T-helper 9 cell (primary cell): ENCODE results near the gene KCNC1.

Source experiments
- DNase-seq: peaks from one replicate; pipeline ENCODE4 v3.0.0-alpha.2; 2020
- total RNA-seq, 2 donors: gene quantifications; one replicate each; lab custom pipeline; 2026; lab: John Stamatoyannopoulos, UW

Gene KCNC1
- 0 to 0.14 reads per million in 2 donors for total RNA-seq

DNA sequence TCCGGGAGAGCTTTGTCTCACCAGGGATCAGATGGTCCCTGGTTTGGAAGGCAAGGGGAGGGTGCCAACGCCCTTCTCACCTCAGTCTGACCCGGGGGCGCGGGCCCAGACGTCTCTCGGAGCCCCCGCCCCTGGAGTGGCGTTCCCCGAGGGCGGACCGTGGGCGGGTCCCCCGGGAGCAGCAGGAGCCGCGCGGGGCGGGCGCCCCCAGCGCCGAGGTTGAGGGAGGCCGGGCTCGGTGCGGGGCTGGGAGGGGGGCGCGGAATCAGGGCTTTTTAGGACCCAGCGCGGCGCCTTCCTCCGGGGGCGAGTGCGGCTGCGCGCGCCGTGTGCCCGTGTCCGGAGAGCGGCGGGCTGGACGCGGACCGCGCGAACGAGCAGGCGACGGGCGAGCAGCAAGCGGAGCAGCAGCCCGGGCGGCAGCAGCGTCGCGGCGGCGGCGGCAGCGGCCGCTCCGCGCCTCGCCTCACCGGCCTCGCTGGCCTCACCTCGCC lies at the start of gene KCNC1:
Gene KCNC1 (plus strand): TSS at position 364 of the 494 bp plus-strand sequence. CDS start 1,222 bp downstream, outside the sequence.
- DNase-seq = no peak

DNA sequence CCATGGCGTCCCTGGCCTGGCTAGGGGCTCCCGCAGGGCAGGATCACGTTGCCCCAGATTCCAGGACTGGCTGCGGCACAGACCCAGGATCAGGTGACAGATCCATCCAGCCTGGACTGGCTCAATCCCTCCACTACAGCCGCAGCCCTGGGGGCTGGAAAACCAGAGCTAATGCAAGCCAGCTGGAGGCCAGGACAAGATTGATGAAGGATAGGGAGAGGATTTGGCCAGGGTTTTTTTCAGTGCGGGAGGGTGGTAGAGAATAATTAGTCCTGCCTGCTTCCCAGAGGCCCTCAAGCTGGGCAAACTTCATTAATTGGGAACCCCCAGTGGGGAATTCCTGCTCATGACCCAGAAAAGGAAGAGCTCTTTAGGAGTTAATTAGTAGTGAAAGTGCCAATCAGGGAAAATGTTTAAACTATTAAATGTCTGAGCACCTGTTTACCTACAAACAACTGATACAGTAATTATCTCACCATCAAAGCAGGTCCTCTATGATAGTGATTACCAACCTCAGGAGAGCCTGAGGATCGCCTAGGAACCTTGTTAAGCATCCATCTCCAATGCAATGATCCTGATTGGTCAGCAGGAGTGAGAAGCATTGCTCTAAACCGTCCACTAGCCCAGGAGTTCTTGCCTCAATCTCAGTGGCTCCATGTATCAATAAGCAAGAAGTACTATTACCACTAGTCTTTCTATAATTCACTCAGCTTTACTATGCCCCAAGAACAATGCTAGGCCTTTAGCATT lies 48.2 kb upstream of the KCNC1 start:
- DNase-seq = no peak

DNA sequence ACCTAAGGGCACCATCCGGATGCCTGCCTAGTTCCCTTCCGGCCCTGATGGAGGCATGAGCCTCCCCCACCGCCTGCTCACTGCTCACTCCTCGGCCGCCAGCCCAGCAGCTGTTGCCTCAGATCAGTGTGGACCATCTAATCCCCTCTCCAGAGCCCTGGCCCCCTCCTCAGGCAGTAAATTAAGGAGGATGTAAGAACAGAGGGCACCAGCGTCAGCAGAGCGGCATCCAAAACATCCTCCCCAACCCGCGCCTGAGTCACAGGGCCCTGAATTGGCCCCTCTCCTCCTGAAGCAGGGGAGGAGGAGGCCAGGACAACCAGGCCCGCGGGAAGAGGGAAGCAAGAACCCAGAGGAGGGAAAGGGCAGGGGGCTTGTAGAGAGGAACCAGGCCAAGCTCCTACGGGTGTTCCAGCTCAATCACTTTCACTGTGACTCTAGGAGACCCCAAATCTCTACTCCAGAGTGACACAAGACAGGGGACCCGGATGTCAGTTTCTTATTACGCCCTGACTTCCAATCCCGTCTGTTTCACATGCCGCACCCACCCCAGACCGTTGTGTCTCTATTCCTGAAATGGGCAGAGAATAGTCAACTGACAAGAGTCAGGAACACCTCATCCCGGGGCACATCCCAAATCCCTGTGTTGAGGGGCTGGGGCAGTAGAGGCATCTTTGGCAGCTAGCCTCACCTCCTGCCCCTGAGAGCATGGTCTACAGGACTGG lies 46.5 kb upstream of the KCNC1 start:
- no peak for DNase-seq

DNA sequence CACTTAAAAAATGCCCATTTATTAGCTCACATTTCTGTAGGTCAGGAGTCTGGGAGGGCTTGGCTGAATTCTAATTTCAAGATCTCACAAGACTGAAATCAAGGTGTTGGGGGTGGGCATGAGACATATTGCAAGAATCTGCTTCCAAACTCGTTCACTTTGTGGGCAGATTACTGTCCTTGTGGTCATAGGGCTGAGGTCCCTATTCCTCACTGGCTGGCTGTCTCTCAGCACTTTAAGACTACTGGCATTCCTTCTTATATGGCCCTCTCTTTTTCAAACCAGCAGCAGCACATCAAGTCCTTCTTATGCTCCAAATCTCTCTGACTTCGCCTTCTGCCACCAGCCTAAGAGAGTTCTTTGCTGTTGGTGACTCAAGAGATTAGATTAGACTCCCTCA lies 43.0 kb upstream of the KCNC1 start:
- DNase-seq = no peak

DNA sequence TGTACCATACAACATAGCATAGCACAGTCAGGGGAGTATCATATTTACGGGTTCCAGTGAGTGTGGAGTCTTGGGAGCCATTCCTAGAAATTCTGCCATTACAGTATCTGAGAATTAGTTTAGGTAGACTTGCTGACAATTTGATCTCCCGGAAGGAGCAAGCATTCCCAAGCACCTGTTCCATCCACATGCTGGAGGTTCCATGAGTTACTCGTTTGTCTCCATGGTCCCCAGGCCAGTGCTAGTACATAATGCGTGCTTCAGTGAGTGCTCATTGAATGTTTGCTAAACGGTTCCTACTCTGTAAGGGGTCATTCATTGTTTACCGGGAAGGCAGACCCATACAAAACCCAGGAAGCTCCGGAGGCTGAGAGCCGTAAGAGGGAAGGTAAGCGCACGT lies 42.6 kb upstream of the KCNC1 start:
- no peak for DNase-seq

DNA sequence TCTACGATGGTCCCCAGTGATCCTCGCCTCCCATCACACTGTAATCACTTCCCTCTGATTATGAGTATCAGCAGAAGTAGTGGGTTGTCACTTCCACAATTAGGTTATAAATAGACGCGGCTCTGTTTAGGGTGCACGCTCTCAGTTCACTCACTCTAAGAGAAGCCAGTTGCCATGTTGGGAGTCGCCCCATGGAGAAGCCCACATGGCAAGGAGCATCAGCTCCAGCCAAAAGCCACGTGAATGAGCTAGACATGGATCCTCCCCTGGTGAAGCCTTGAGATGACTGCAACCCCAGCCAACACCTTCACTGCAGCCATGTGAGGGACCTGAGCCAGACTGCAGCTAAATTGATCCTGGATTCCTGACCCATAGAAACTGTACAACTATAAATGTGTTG lies 41.6 kb upstream of the KCNC1 start:
- no peak for DNase-seq

DNA sequence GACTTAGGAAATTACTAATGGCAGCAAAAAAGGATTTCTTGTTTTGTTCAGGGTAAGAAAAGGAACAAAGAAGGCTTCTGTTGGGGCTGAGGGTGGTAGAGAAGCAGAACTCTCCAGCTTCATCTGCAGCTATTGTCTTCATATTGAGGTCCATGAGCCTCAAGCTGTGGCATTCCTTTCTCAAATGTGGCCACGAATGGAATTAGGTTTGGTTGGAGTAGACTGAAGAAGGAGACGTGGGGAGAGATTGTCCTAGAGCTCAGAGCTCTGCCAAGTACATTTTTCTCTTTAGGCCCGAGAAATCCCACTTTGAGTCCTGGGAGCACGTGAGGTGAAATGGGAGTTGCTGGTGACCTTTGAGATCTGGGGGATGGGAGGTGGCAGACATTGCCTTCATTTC lies 41.0 kb upstream of the KCNC1 start:
- no peak for DNase-seq

DNA sequence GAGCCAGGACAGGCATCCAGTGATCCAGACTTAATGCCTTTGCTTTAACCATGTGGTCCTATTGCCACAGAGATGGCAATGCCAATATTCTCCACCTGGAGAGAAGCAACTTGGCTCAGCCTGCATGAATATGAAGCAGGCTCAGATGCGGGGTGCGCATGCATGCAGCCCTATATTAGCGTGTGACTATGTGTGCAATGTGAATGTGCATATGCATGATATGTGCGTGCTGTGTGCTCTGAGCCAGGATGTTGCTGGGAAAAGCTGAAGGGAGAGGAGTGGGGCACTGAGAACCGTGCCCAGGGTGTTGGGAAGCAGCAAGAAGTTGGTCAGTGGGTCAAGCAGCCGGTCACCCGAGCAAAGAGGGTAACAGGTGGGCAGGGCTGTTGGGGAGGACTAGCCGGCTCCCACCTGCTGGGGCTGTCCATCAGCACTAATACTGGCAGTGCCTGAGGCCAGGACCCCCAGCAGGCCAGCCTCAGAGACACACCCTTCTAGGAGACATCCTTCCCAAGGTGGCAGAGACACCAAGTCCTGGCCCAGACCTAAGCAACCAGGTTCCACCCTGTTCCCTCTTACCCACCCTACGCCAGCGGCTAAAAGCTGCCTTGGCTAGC lies 40.0 kb upstream of the KCNC1 start:
- DNase-seq = no peak

DNA sequence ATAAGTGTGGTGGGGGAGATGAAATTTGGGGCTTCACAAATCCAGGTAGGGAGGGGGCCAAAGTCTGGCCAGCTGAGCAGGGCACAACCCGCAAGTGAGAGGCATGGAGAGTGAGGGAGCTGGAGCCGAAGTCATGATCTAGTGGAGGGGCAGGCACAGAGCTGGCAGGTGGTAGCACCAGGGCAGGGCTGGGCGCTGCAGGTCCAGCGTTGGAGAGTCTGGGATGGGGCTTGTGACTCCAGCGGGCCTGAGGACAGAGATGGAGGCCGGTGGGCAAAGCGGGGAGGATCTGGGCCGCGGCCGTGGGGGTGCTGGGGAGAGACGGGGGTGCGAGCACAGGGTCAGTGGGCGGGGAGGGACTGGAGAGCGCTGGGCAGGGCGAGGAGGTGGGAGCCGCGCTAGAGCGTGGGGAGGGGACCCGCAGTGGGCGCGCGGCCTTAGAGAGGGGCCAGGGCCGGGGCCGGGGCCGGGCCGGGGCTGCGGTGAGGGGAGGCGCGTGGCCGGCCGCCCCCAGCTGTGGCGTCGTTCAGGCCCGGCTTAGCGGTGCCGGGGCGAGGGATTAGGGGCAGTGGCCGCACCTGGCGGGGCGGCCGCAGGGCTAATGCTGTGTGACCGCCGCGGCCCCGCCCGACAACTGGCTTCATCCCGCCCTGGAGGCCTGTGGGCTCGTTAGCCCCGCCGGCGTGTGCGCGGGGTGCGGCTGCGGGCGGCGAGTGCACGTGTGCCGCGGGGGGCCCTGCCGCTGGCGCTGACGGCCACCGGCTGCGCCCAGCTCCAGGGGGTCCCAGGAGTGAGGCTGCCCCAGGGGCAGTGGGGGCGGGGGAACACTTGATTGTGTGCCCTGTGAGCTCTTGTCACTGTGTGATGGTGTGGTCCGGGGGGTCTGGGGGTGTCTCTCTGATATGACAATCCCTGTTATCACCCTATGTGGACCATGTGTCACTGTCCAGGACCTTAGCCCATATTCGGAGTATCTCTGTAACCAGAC lies 38.8 kb upstream of the KCNC1 start:
- DNase-seq = no peak

DNA sequence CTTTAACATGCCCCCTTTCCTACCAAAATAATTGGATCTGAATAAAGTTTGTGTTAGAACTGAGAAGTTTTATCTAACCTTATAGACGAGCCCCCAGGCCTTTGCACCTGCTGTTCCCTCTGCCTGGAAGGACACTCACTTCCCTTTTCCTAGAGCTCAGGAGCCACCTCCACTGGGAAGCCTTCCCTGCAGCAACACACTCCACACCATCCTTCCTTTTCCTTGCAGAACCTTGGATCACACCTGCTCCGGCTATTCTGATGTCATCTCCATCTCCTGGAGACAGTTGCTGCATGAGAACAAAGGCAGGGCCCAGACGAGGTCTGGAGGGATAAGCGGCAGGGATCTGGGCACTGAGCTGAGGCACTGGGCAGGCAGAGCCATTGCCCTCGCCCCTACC lies 37.8 kb upstream of the KCNC1 start:
- DNase-seq = no peak

DNA sequence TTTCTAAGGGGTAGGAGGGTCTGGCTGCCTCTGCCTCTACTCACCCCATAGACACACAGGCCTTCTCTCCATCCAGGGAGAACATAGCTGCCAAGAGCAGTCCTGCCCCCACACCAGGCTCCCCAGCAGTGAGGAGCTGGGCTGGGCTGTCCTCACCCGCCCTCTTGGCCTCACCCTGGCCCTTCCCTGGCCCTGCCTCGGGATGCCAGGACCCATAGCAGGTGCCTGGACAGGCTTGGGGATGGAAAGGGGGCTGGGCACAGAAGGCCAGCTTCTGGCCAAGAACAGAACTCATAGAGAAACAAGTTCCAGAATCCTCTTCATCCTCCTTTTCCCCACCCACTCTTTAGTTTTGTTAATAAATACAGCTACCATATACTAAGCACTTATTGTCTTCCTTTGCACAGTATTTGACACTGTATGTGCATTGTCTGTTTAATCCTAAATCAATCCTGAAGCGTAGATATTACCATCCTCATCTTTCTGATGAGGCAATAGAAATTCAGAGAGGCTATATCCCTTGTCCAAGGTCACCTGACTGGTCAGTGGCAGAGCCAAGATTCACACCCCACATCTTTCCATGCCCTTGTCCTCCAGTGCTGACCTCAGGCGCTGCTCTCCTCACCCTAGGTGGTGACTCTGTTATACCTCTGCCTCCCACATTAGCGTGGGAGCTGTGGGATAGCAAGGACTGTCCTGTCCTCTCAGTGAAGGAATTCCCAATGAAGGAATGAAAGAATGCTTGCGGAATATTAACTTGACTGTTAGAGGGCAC lies 37.2 kb upstream of the KCNC1 start:
- no peak for DNase-seq

DNA sequence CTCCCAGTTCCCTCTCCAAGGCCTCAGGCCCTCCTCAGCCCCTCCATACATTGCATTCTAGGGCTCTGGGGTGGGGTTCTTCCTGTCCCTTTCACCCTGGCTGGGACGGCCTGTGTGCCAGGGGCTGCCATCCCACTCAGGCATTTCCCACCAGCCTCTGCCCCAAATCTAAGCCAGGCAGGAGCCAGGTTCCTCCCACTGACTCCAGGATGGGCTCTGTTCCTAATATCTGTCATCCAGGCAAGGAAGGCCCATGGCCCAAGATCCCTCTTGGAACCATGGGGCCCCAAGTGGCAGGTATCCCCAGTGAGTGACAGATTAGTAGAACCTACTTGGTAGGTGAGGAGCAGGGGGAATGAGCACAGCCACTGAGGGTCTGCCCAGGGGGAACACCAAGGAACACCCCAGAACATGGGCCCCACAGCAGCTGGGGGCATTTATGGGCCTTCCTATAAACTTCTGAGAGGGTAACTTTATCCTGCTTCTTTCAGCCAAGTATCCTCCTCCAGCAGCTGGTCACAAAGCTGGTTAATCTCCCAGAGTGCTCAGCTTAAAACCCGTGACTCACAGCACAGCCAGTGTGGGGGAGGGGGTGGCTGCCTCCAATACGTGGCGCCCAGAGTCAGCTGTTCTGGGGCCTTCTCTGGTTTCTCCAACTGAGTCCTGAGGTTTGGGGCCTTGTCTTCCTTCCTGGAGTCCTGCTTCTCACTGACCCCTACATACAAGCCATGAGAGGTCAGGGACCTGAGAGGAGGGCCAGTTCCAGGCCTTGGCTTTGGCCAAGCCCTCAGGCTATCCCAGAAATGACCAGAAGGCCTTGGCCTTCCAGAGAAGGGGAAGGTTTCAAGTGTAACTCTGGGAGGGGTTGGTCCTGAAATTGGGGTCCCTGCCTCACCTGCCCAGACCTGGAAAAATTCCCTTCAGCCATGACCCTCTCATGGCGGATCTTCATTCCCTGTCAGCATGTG lies 35.1 kb upstream of the KCNC1 start:
- DNase-seq = no peak

DNA sequence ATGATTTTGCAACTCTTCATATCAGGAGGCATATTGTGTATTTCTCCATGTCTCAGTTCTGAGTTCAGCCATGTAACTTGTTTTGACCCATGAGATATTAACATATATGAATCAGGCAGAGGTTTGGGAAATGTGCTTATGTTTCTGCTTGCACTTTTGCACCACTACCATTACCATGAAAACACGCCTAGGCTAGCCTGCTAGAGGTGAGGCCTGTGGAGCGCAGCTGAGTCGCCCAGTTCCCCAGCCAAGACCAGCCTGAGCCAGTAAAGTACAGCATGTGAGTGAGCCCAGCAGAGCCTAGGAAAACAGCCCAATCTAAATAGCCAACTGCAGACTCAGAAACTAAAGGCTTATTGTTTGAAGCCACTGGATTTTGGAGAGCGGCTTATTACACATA lies 33.6 kb upstream of the KCNC1 start:
- DNase-seq = no peak

DNA sequence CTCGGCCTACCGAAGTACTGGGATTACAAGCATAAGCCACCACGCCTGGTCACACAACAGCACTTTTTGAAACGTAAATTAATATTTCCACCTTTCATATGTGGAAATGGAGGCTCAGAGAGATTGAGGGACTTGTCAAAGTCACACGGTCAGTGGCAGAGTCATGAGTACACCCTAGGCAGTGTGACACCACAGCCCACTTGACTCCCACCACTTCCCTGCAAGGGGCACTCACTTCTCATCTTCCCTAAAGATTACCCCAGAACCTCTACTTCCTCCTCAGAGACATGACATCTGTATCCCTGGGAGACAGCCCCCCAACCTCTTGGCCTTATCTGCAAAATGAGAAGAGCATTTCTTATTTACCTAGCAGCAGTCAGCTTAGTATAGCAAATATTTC lies 31.7 kb upstream of the KCNC1 start:
- no peak for DNase-seq

DNA sequence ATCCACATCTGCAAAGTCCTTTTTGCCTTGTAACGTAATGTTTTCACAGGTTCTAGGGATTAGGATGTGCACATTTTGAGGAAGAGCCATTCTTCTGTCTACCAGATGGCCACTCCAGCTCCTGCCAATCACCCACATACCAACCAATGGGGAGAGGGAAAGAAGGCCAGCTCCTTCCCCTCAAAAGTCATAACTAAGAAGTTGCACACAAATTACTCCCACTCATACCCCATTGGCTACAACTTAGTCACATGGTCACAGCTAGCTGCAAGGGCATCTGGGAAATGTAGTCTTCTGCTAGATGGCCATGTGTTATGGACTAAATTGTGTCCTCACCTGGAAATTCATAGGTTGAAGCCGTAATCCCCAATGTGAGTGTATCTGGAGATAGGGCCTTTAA lies 30.6 kb upstream of the KCNC1 start:
- no peak for DNase-seq

DNA sequence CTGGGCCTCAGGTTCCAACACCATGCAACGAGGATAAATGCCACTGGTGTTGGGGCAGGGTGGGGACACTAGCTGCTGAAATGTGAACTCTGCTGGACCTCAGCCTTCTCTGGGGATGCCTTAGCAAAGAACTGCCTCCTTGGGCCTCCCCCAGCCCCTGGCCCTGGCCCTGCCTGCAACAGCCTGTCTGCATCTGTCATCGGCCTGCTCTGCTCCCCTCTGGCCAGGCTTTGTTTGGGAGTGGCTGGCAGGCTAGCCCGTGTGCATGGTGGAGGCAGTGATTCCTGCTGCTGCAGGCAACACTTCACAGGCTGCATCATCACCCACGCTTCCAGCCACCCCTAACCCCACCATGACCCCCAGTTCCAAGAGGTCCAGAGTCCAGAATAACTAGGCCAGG lies 26.8 kb upstream of the KCNC1 start:
- DNase-seq = no peak

DNA sequence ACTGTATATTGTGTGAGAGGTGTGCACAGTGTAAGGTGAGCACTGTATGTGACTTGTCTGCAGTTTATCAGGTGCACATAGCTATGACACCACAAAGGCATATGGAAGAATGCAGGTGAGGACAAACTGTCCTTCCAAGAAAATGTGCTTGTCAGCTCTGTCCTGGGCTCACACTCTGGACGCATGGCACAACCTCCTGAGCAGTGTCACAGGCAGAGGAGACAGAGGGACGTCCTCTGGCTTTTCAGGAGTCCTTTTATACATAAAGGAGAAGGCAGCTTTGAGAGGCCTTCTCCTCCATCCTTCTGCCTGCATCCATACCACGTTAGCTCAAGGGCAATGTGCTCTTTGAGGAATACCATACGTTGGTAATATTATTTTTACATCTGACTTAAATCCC lies 22.7 kb upstream of the KCNC1 start:
- DNase-seq = no peak

DNA sequence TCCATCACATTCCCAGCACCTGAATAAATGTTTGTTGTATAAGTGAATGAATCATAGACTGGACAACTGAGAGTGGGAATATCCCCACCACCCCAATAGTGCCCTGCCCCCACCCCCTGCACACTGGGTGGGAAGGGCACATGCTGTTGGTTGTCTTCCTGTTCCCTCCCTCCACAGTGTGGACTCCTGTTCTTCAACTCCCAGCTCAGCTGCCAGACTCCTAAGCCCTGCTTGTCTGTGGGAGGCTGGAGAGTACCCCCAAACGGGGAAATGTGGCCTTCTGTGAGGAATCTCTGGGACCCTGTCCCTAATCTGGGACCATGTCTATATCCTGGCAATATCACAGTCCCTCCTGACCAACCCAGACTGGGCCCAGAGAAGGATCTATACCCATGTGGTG lies 20.7 kb upstream of the KCNC1 start:
- no peak for DNase-seq

DNA sequence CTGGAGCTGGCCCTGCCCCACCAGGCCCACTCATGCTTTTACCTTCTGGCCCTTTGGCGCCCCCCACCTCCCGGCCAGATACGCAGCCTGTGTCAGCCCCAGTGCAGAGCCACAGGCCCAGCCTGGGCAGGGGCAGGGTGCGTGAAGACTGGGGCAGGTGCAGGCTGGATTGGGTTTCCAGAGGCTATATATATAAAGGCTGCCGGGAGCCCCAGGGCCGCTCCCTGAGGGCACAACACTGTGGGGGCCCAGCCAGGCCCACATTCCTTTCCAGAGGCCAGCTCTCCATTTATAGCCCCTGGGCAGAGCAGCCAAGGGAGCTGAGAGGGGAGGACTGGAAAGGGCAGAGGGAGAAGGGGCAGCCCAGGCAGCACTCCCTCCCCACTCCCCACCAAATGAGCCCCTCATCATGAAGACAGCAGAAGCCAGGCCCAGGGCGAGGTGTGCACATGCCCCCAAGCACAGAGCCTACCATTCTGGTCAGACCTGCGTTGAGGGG lies 20.2 kb upstream of the KCNC1 start:
- DNase-seq = no peak

DNA sequence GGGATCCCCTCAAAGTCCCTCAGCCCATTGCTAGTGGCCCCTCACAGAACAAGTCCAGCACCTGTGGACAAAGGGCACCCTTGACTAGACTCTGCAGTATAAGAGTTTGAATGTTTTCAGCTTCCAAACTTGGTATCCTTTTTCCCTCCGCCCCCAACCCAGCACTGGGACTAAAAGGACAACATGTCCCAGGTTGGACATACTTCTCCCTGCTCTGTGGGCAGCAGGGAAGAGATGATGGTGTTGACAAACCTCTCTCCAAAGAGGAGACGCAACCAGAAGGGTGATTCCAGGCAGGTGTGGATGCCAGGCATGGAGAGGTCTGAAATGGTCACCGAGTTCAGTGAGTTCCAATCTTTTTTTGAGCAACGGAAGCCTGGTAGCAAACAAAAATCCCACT lies 19.7 kb upstream of the KCNC1 start:
- DNase-seq = no peak
